Stimulated activated CD8-positive, alpha-beta memory T cell treated with anti-CD3 and anti-CD28 coated beads, Interleukin-7, amount 100 ng/mL, for 48 hours (primary cell): ENCODE results near the gene HEG1.

Source experiments
- DNase-seq, 2 donors: peaks; one replicate each; pipeline ENCODE4 v3.0.0-alpha.2; 2020; ENCODE audit warnings: low read depth in 1 of 2; ENCODE audit errors: extremely low read depth in 1 of 2

The HEG1 gene

DNA sequence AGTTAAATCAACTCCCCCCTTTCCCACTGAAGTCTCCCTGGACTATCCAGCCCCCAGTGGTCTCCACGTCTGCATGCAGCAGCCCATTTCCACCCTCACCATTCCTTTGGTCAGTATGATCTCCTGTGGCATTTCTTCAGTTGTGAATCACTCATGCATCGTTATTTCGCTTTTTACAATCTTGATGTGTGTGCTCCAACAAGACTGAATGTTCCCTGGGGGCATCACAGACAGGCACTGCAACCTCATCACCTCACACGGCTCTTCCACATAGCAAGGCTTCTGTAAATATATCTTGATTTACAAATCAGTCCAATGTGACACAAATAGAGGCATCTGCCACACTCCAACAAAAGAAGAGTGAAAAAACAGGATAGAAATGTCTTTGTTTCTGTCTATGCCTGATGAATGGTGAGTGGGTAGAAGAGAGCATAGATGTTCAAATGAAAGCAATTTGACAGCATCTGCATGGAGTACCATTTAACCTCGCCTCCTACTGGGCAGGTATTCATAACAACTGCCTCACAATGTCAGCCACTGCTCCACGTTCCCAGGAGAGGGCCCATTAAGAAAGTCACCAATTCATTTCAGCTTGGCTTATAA, 5.2 kb downstream of the HEG1 start:
- no peak for DNase-seq

DNA sequence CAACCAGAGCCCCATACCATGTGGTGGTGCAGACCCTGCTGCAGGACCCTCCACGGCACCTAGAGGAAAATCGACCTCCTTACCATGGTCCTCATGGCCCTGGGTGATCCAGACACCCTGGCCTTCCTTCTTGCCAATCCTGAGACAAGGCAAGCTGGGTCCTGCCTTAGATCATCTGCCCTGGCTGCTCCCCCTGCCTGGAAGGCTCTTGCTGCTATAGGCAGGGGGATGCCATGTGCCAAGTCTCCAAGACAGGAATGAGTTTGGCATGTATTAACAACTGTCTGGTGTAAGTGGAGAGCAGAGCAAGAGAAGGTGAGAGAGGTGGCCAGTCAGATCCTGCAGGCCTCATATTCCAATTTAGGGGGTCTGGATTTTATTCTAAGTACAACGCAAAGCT, 7.5 kb downstream of the HEG1 start:
- DNase-seq = no peak

DNA sequence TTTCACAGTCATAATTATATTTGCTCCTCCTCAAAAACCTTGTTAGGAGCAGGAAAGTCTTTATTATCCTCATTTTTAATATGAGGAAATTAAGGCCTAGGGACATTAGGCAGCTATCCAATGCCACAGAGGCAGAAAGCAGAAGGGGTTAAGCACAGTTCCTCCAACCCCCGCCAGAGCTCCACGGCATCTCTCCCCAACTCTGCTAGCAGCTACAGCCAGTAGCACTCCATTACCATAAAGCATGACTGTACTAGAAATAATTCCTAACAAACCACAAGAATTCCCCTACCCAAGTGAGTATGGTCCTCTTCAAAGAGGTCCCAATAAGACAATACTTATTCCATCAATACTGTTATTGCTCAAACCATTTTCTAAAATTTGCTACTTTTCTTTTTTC, 9.8 kb downstream of the HEG1 start:
- no peak for DNase-seq

DNA sequence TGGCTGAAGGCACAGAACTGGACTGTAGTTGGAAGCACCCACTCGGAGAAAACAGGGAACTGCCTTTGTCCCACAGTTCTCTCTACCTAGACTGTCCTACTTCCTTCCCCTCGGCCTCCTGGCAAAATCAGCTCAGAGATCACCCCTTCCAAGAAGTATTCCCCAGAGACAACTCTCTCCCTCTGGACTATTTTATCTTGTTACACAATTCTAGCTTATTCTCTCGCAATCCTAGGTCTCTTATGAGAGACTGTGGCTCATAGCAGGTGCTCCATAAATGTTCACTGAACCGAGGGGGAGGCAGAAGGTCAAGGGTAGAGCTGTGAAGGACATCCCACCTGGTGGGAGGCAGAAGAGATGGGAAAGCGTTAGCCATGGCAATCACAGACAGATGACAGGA, 10.6 kb downstream of the HEG1 start:
- no peak for DNase-seq

DNA sequence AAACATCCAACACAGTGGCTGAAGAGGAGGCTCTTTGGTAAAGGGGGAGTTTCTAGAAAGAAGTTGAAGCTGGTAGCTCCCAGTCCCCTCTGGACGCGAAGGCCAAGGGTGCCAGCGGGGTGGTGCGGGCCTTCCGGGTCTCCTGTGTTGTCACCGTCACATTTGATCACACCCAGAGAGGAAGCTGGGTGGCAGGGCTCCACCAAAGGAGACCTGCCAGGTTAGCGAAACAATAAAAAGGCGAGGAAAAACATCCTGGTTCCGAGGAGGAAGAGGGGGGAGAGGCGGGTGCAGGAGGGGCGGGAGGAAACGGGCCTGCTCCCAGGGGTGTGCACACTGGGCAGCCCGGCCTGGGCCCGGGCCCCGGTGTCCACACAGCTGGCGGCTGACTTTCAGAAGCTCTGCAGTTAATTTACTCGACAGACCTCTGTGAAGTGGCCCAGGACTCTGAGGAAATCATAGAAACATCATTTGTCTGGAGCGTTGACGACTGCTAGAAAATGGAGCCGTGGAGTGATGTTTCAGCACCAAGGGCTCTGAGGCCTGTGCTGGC, 12.1 kb downstream of the HEG1 start:
- no peak for DNase-seq

DNA sequence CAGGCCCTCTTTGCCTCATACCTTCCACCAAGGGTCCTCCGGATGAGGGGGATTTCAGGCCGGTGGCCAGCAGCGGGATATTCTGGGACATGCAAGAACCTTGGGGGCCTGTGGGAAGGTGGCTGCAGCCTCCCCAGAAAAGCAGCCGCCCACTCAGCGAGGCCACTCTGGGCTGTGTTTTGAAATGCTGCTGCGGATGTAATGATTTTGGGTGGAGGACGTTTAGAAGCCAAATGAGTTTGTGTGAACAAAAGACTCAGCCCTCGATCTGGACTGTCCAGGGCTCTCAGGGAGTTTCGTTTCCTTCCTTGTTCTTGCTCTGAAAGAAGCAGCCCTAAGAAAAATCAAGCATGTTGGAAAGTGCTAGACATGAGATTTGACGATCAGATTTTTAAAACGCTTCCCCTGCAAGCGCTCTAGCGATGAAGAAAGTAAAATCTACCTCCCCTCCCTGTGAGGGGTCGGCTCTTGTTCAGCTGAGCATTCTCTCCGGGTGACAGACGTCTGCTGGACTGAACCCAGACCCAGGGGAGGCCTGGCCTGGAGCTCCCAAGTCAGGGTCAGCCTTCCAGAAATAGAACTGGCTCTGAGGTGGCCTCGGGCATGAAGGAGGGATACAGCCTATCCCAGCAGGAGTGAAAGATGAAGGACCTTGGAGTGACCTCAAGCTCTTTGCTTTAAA, 12.9 kb downstream of the HEG1 start:
- no peak for DNase-seq

DNA sequence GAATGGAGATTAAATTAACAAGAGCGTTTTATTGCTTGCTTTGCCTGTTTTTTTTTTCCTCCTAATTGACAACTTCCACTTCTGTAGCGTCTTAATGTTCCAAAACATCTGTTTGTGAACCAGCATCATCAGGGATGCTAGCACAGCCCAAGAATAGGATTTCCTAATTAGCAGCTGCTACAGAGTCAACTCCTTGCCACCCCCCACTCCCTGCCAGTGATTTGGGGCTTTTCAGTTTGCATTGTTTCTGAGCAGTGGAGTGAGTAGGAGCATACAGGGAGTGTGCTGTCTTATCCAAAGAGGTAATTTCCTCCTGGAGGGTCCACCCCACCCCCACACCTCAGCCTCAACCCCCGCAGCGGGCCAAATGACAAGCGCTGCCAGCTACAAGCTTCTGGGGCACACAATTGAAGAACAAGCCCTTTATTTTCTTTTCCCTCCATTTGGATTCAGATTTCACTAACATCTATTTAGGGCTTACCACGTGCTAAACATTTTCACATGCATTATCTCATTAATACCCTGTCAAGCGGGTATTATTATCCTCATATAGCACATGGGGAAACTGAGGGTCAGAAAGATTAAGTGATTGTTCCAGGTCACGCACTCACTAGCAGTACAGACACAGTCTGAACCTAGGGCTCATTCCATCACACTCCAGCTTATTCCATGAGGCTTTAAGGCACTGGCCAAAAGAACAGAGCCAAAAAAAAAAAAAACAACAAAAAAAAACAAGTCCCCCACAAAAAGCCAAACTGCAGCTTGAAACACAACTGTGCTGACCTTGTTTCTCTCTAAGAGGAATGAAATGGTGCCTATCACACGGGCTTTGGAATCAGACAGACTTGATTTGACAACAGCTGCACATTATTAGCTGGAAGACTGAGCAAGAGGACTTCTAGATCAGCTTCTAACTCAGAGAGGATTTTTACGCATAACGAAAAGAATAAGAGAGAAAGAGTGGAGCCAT, 16.4 kb downstream of the HEG1 start:
- DNase-seq = no peak

DNA sequence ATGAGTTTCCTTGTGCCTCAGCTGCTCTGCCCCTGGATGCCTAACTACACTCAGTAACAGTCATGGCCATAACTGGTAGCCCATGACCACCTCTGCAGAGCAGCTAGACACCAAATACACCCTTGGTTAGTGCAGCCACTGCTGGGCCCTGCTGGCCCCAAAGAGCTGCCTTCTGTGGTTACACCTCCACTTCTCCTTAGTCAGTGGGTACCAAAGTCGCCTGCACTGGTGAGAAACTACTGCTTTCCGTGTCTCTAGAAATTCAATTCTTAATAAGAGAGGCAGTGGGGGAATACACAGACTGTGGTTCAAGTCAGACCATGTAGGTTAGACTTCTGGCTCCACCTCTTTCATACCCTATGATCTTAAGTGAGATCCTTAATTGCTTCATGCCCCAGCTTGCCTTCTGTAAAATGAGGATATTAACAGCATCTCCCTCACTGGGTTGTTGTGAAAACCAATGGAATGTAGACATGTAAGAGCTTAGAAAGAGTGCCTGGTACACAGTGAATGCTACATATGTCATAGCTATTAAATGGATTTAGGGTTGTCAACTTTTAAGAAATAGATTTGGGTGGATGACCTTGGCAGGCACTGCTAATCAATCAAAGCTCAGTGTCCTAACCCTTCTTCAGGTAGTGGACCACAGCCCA, 18.2 kb downstream of the HEG1 start:
- no peak for DNase-seq

DNA sequence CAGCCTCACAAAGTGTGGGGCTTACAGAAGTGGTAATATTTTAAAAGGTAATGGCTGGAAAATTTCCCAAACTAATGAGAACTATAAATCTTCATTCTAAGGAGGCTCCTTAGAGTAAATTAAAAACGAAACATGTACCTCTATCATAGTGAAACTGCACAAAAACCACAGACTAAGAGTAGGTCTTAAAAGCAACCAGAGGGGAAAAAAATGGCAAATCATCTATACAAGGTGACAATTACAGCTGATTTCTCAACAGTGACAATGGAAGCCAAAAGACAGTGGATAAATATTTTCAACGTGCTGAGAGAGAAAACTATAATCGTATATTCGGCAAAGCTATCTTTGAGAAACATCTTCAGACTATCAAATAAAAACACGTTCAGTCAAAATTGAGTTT, 20.6 kb downstream of the HEG1 start:
- no peak for DNase-seq

DNA sequence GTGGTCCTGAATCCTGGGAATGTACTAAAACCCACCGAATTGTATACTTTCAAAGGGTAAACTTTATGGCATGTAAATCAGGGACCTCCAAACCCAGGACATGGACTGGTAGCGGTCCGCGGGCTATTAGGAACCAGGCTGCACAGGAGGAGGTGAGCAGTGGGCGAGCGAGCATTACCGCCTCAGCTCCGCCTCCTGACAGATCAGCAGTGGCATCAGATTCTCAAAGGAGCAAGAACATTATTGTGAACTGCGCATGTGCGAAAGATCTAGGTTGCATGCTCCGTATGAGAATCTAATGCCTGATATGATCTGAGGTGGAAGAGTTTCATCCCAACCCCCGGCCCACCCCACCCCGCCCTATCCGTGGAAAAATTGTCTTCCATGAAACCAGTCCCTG, 22.2 kb downstream of the HEG1 start:
- no peak for DNase-seq

DNA sequence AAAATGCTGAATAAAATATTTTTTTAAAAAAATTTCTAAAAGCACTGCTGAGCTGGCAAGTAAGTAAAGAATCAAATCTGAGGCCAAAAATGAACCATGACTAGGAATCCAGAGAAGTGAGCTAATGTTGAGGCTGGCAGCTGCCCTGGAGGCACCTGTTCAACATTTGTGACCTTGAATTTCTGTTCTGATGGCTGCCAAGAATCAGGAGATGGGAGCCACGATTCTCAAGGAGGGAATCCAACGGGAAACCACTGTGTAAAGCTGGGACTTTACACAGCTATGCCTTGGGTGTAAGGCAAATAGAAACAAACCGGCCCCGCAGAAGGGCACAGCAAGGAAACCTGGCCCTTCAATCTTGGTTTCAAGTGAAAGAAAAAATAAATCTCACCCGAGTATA, 22.7 kb downstream of the HEG1 start:
- no peak for DNase-seq

DNA sequence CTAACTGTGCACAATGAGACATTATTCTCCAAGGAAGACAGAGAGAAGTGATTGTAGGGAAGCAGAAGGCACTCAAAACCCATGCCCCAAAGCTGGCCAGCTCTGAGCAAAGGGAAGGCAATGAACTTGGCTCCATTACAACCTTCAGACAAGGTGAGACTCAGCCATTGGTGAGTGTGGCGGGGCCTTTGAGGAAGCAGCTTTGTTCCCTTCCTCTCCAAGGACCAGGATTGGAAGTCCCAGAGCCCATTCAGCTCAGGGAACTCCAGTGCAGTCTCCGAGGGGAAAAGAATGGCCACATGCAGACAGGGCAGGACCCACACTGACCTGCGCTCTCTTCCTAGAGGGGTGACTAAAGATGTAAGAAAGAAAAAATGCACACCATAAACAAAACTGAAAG, 23.1 kb downstream of the HEG1 start:
- DNase-seq = no peak

DNA sequence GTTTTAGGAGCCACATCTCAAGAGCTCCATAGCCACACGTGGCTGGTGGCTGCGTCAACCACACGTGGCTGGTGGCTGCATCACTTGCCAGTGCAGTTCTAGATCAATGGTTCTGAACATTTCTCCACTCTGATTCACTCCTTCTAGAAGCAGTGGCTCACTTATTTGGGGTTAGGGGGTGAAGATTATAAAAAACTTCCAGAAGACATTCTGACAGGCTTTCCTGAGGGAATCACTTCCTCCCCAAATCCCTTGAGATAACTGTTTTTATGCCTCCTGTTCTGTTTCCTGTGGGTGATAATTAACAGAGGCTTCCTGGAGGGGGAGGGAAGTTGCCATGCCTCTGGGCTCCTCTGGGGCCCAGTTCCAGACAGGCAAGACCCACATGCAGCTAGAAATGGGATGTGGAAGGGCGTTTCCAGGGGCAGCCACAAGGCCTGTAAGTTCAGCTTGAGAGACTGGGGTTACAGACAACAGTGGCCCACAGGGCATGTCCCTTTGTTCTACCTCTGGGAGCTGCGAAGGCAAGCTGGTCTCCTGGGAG, 23.6 kb downstream of the HEG1 start:
- no peak for DNase-seq

DNA sequence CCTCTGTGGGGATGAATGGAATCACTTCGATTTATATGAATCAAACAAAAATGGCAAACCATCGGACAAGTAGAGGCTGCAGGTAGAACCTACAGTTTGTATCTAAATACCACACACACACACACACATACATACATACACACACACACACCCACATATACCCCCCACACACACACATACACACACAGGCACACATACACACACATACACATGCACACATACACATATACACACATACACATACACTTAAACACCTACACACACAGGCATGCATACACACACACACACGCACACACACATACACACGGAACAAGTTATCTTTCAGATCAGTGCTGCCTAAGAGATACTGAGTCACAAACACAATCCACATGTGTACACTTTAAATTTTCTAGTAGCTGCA, 24.3 kb downstream of the HEG1 start:
- DNase-seq = no peak

DNA sequence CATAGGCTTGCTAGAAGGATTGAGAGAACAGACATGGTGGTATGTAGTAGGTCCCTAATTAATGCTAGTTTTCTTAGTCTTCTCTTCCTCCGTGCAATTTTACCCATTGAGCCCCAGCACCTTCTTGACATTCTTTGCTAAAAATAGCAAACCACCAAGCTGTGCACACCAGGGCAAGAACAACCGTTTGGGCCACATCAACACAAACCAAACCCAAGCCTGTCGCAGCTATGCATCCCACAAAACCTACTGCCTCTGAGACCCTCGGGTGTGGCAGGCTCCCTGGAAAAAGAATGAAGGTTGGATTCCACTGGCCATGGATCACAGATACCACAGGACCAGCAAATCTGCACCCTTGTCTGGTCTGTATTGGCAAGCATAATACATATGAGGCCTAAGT, 27.1 kb downstream of the HEG1 start:
- no peak for DNase-seq

DNA sequence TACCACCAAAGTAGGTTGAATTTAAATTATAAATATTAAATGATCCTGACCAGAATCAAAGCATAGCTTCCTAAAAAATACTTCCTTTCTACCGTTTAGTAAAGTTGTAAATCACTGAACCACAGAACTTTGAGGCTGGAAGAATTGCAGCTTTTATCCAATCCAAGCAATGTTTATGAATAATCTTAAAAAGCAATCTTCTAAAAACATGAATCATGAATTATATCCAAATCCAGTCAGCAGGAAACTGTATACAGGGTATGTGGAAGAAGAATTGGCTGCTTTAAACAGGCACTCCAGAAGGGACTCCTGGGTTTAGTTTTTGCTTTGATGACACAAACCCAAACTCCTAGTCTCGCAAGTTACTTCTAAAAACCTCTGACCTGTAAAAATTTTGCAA, 30.2 kb downstream of the HEG1 start:
- DNase-seq = no peak

DNA sequence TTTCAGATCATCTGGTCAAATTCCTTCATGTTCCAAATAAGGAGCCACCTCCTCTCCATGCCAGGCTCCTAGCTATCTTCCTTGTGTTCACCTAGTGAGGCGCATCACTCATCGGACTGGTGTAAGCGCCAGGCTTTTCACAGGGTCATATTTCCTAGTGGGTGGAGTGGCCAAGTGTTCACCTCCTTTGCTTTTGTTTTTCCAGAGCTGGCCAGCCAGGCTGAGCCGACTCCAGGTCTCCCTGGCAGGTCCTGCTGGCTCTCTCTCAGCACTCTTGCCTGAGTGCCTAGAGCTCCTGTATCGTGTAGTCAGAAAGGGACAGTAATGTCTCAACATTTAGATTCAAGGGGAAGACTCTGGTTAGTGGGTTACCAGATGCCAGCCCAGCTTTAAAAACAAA, 31.0 kb downstream of the HEG1 start:
- no peak for DNase-seq

DNA sequence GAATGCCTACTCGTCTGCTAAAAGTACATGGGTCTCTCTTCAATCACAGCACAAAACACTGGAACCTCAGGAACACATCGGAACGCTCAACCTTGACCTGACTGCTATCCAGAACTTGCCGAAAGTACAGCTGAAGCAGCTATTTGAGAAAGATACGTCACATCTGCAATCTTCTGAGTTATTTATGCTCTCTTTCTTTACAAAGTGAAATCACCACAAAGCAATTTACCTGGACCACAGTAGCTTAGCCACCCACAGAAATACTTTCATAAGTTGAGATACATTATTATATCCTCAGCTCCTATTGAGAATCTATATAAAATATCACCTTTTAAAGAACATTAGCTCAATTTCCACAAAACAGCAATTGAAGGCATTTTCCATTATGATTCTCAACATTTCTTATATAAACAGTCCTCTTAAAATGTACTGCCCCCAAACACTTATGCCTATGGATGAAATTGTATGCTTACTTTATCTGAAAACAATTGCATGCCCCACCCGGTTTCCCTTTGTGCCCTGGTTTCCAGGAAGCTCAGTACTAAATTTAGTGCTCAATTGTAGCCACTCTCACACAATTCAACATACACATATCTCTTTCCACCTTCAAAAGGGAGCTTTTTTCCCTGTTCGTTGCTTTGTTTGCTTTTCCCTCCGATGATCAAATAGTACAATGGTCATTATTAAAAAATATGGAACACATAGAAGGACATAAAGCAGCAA, 31.8 kb downstream of the HEG1 start:
- DNase-seq = no peak

DNA sequence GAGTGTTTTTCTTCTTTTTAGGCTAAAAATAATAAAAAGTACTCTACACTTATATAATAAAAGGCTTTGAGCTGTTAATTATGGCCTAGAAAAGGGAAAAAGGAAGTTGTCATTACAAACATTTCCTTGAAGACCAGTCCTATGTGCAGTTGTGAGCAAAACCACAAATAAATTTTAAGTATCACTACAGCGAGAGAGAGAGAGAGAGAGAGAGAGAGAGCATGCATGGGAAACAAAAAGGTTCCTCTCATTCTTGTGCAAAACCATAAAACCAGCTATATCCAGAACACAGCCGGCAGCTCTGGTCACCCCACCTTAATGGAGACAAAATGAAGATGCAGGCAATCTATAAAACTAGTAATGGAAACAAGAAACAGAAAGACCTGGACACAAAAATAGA, 33.6 kb downstream of the HEG1 start:
- DNase-seq = no peak

DNA sequence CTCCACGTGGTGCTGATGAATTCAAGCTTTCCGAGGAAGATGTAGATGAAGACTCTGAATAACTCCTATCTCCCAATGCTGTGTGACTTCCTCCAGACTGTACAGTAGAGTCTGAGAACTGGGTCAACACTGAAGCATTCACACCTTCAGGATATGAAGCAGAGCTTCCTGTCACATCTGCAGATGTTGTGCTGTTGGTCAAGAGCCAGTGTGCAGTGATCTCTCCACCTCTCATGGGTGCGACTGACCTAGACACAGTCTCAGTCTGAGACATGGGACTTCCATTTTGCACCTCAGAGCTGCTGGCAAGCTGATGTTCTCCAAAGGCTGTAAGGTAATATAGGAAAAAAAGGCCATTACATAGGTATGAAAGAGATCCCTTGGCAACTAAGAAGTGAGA, 36.5 kb downstream of the HEG1 start:
- DNase-seq = no peak
